Measurements from ENCODE around the gene SPATA6L.
A peak's percentile ranks its signal among the peaks of the same experiment; 100 is the strongest.

Gene SPATA6L

DNA sequence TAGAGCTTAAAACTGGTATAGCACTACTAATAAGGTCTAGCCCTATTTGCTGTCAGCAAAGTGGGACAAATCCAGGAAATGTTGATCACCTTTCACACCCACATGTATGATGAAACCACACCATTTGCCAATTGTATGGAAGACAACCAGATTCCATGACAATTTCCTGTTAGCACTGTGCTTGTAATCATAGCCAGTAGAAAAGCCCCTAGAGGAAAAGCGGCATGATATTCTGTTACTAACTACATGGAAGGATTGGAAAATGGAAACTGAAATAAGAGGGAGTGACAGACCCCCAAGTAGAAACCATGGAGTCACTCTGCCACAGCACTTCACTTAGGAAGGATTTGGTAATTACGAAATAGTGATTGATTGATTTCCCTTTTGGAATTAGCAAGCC is 923 bp downstream of the SPATA6L start:
- no peak overlapping the region for H2AFZ ChIP-seq (ENCODE audit: low read depth, low read length, severe bottlenecking)

DNA sequence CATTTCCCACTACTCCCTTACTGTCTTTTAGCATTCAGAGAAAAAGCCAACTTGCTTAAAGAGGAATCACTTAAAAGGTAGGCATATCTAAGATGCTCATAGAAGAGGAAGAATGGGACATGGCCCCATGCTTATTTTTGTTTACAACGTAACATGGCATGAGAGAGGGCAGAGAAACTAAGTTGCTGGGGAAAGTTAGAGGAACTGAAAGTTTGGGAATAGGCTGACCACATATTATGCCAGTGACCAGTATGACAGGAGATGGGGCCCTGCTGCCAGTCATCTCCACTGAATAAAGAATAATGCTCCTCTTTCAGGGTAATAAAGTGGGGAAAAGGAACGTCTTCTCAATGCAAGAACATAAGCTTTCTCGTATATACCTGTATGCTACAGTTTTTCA is 2.3 kb downstream of the SPATA6L start:
- H2AFZ ChIP-seq (ENCODE audit: low read depth, low read length, severe bottlenecking): no peak overlapping the region
- no peak overlapping the region for H3K4me3 ChIP-seq (ENCODE audit: insufficient read depth, low read length, poor library complexity, severe bottlenecking)
- no peaks in the 10 kb centered on the region for H3K9me2 ChIP-seq (replicated peaks; ENCODE audit: insufficient read depth, low read length)
- no peak for TF ChIP-seq EZH2phosphoT487 (conservative IDR thresholded peaks at IDR 0.05; ENCODE audit: low read length)
- TF ChIP-seq, protein P1, sequence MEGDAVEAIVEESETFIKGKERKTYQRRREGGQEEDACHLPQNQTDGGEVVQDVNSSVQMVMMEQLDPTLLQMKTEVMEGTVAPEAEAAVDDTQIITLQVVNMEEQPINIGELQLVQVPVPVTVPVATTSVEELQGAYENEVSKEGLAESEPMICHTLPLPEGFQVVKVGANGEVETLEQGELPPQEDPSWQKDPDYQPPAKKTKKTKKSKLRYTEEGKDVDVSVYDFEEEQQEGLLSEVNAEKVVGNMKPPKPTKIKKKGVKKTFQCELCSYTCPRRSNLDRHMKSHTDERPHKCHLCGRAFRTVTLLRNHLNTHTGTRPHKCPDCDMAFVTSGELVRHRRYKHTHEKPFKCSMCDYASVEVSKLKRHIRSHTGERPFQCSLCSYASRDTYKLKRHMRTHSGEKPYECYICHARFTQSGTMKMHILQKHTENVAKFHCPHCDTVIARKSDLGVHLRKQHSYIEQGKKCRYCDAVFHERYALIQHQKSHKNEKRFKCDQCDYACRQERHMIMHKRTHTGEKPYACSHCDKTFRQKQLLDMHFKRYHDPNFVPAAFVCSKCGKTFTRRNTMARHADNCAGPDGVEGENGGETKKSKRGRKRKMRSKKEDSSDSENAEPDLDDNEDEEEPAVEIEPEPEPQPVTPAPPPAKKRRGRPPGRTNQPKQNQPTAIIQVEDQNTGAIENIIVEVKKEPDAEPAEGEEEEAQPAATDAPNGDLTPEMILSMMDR (IDR thresholded peaks at IDR 0.05; ENCODE audit: insufficient read depth, low read length, poor library complexity, severe bottlenecking): no peak
- peaks cover 6% of the 10 kb centered on the region for H3F3A ChIP-seq (ENCODE audit: insufficient read depth)
- no peaks in the 10 kb centered on the region for H3K9me3 ChIP-seq (ENCODE audit: insufficient read depth, low read length)
- H3K36me3 ChIP-seq (ENCODE audit: low read length): no peaks in the 10 kb centered on the region
- H3K27me3 ChIP-seq (ENCODE audit: low read length): no peaks in the 10 kb centered on the region
- H4K20me1 ChIP-seq (ENCODE audit: low read depth, low read length): no peaks in the 10 kb centered on the region
- no peak overlapping the region for H3K27ac ChIP-seq (ENCODE audit: low read depth, low read length)
- peak overlapping the region; percentile 50 for H3K4me2 ChIP-seq (ENCODE audit: low read depth, low read length, poor library complexity, severe bottlenecking)
- H3K9ac ChIP-seq (ENCODE audit: low read length): no peak overlapping the region
- H3K79me2 ChIP-seq (ENCODE audit: insufficient read depth, low read length): no peaks in the 10 kb centered on the region

More for the DNA sequence above, 923 bp downstream of the SPATA6L start:
- Histone ChIP-seq H3K4me3 (ENCODE audit: insufficient read depth, low read length, poor library complexity, severe bottlenecking) (no peak overlapping the region), H3K4me2 (ENCODE audit: low read depth, low read length, poor library complexity, severe bottlenecking) (peak overlapping the region; percentile 50), H3F3A (ENCODE audit: insufficient read depth) (peaks cover 6% of the 10 kb centered on the region), H3K36me3 (ENCODE audit: low read length) (no peaks in the 10 kb centered on the region), H3K27me3 (ENCODE audit: low read length) (no peaks in the 10 kb centered on the region), H3K79me2 (ENCODE audit: insufficient read depth, low read length) (no peaks in the 10 kb centered on the region), H3K9me3 (ENCODE audit: insufficient read depth, low read length) (no peaks in the 10 kb centered on the region), H3K27ac (ENCODE audit: low read depth, low read length) (no peak overlapping the region), H3K9me2 (replicated peaks; ENCODE audit: insufficient read depth, low read length) (no peaks in the 10 kb centered on the region), H4K20me1 (ENCODE audit: low read depth, low read length) (no peaks in the 10 kb centered on the region), H3K9ac (ENCODE audit: low read length) (no peak overlapping the region)
- TF ChIP-seq EZH2phosphoT487 (conservative IDR thresholded peaks at IDR 0.05; ENCODE audit: low read length): no peak
- TF ChIP-seq, protein P1 (IDR thresholded peaks at IDR 0.05; ENCODE audit: insufficient read depth, low read length, poor library complexity, severe bottlenecking): no peak

DNA sequence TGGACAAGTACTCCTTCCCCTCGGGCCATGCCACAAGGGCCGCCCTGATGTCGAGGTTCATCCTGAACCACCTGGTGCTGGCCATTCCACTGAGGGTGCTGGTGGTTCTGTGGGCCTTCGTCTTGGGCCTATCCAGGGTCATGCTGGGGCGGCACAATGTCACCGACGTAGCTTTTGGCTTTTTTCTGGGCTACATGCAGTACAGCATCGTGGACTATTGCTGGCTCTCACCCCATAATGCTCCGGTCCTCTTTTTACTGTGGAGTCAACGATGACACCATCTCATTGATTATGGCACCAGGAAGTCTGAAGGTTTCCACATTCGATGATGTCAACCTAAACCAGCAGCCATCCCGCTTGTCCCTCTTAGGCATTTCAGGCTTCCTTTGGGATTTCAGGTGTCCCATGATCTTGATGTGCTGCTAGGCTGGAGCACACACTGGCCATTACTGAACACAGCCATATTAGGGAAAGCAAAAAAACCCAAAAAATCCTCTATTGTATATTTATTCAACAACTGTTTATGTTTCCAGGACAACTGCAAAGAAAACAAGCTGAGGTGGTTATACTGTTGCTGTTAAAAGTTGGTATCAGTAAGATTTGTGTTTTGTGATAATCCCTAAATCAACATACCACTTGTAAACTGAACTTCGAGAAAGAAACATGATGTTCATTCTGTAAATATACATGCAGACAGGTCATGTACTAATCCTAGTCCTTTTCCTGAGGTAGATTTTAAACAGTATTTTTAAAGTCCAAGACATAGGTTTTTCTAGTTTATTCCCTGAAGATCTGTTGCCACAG is 3.1 kb downstream of the SPATA6L start:
- H4K20me1 ChIP-seq (ENCODE audit: low read depth, low read length): no peaks in the 10 kb centered on the region
- H3K27ac ChIP-seq (ENCODE audit: low read depth, low read length): no peak overlapping the region
- no peaks in the 10 kb centered on the region for H3K36me3 ChIP-seq (ENCODE audit: low read length)
- H3K79me2 ChIP-seq (ENCODE audit: insufficient read depth, low read length): no peaks in the 10 kb centered on the region
- peak overlapping the region; percentile 71 for H3K9ac ChIP-seq (ENCODE audit: low read length)
- H3K27me3 ChIP-seq (ENCODE audit: low read length): no peaks in the 10 kb centered on the region
- TF ChIP-seq, protein P1 (IDR thresholded peaks at IDR 0.05; ENCODE audit: insufficient read depth, low read length, poor library complexity, severe bottlenecking): no peak
- no peak for TF ChIP-seq EZH2phosphoT487 (conservative IDR thresholded peaks at IDR 0.05; ENCODE audit: low read length)
- H3K9me3 ChIP-seq (ENCODE audit: insufficient read depth, low read length): no peaks in the 10 kb centered on the region
- H3K4me3 ChIP-seq (ENCODE audit: insufficient read depth, low read length, poor library complexity, severe bottlenecking): peak overlapping the region; percentile 67
- peaks cover 6% of the 10 kb centered on the region for H3F3A ChIP-seq (ENCODE audit: insufficient read depth)
- peak overlapping the region; percentile 50 for H3K4me2 ChIP-seq (ENCODE audit: low read depth, low read length, poor library complexity, severe bottlenecking)
- peak overlapping the region; percentile 81 for H2AFZ ChIP-seq (ENCODE audit: low read depth, low read length, severe bottlenecking)
- no peaks in the 10 kb centered on the region for H3K9me2 ChIP-seq (replicated peaks; ENCODE audit: insufficient read depth, low read length)

All from SU-DHL-6 (cell line).